ENCODE results near the gene C12orf43. TPM values are rescaled to one million over a fixed set of nuclear protein-coding genes. Genes with fewer than 3 reads are reported as not detected.

The C12orf43 gene
- total RNA-seq, 1 donor from 2014 or later, result 19.0 TPM

DNA sequence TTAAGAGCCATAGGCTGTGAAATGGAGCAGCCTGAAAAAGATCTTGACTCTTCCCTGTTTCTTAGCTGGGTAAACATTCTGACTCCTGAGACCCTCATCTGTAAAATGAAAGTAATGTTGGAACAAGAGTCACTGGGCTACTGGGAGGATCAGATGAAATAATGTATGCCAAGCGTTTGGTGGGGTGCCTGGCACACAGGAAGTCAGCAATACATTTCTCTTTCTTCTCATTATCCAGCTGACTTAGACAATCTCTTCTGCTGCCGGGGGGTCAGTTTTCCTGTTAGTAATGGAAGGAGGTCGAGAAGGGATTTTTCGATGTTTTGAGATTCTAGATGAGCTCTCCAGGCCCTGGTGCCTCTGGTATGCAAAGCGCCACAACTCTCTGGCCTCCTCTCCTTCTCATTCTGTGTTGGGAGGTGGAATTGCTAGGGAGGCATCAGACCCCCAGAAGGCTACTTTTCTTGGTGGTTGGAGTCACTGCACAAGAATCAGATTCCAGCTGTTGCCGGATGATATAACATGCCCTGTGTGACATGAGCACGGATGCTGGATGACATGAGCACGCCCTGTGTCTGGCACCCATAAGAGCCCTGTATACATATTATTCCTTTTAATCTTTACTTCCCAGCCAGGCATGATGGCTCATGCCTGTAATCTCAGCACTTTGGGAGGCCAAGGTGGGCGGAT is 18.5 kb upstream of the C12orf43 start:
- H3K4me3 Mint-ChIP-seq, result no peak overlapping the region
- DNase-seq (ENCODE audit: low spot score in 2 of 2, unreplicated experiment in 2 of 2), result no peak
- TF ChIP-seq, protein P1, sequence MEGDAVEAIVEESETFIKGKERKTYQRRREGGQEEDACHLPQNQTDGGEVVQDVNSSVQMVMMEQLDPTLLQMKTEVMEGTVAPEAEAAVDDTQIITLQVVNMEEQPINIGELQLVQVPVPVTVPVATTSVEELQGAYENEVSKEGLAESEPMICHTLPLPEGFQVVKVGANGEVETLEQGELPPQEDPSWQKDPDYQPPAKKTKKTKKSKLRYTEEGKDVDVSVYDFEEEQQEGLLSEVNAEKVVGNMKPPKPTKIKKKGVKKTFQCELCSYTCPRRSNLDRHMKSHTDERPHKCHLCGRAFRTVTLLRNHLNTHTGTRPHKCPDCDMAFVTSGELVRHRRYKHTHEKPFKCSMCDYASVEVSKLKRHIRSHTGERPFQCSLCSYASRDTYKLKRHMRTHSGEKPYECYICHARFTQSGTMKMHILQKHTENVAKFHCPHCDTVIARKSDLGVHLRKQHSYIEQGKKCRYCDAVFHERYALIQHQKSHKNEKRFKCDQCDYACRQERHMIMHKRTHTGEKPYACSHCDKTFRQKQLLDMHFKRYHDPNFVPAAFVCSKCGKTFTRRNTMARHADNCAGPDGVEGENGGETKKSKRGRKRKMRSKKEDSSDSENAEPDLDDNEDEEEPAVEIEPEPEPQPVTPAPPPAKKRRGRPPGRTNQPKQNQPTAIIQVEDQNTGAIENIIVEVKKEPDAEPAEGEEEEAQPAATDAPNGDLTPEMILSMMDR (IDR thresholded peaks at IDR 0.05; ENCODE audit: unreplicated experiment), result no peak
- peaks cover 22% of the 10 kb centered on the region for H3K27me3 Mint-ChIP-seq (ENCODE audit: low read depth)
- H3K9me3 Mint-ChIP-seq, result no peaks in the 10 kb centered on the region
- H3K4me1 Mint-ChIP-seq, result no peaks in the 10 kb centered on the region
- no peaks in the 10 kb centered on the region for H3K36me3 Mint-ChIP-seq
- H3K27ac Mint-ChIP-seq, result no peak overlapping the region

DNA sequence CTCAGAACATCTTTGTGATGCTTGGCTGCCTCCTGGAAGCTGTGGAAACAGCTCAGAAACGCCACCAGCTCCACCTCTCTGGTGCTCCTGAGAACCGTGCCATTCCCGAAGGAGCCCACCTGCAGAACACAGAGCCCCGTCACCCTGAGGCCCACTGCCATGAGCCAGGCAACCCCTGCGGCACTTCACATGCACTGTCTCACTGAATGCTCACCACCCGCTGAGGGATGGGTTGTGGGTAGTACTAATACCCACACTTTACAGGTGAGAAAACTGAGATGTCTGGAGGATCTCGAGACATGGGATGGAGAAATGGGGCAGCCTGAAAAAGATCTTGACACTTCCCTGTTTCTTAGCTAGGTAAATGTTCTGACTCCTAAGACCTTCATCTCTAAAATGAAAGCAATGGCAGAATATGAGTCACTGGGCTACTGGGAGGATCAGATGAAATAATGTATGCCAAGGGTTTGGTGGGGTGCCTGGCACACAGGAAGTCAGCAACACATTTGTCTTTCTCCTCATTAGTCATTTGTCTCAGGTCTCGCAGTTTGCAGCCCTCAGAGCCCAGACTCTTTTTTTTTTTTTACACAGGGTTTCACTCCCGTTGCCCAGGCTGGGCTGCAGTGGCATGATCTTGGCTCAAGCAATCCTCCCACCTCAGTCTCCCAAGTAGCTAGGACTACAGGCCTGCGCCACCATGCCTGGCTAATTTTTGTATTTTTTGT is 17.5 kb upstream of the C12orf43 start:
- H3K4me3 Mint-ChIP-seq, result no peak overlapping the region

DNA sequence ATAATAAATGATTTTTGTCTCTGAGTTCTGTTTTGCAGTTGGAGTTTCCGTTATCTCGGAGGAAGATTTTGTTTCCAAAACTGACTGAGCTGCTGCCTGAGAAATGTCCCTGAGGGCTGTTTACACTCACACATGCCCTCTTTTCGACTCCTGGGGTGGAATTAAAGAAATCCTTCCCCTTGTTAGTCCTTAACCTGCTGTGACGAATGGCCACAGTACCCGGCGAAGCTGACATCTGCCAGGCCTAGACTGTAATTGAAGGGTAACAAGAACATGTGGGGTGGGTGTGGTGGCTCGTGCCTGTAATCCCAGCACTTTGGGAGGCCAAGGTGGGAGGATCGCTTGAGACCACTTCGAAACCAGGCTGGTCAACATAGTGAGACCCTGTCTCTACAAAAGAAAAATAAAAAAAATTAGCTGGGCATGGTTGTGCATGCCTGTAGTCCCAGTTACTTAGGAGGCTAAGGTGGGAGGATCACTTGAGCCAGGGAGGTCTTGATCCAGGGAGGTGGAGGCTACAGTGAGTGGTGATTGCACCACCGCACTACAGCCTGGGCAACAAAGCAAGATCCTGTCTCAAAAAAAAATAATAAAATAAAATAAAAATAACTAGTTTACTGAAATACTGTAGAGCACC is 14.4 kb upstream of the C12orf43 start:
- Mint-ChIP-seq H3K9me3 (no peaks in the 10 kb centered on the region), H3K27ac (no peak overlapping the region), H3K4me3 (no peak overlapping the region), H3K36me3 (no peaks in the 10 kb centered on the region), H3K4me1 (peaks cover 5% of the 10 kb centered on the region), H3K27me3 (ENCODE audit: low read depth) (peaks cover 7% of the 10 kb centered on the region)
- TF ChIP-seq, protein P1 (IDR thresholded peaks at IDR 0.05; ENCODE audit: unreplicated experiment), result no peak
- no peak for DNase-seq (ENCODE audit: low spot score in 2 of 2, unreplicated experiment in 2 of 2)

More for the DNA sequence above, 17.5 kb upstream of the C12orf43 start:
- Mint-ChIP-seq H3K27me3 (ENCODE audit: low read depth) (peaks cover 17% of the 10 kb centered on the region), H3K36me3 (no peaks in the 10 kb centered on the region), H3K27ac (no peak overlapping the region), H3K9me3 (no peaks in the 10 kb centered on the region), H3K4me1 (no peaks in the 10 kb centered on the region)
- TF ChIP-seq, protein P1 (IDR thresholded peaks at IDR 0.05; ENCODE audit: unreplicated experiment), result no peak
- no peak for DNase-seq (ENCODE audit: low spot score in 2 of 2, unreplicated experiment in 2 of 2)

DNA sequence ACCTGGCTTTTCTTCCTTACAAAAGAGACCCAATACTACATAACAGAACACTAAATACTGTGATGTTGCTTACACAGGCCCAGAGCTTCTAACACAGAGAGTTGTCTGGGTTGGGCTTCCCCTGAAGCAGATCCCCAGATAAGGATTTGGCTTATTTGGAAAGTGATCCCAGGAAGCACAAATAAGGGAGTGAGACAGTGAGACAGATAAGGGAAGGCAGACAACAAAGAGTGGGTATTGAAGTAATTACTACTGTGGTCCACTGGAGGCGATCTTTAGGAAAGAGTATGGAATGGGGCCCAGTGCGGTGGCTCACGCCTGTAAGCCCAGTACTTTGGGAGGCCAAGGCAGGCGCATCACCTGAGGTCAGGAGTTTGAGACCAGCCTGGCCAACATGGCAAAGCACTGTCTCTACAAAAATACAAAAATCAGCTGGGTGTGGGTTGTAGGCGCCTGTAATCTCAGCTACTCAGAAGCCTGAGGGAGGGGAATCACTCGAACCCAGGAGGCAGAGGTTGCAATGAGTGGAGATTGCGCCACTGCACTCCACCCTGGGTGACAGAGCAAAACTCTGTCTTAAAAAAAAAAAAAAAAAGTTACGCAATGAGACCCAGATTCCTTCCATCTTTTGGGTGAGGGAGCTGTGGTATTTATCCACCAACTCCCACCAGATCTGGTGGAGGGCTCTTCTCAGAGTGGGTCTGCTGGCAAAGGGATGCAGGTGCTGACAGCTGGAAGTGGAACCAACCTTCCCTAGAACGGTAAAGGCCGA is 10.2 kb upstream of the C12orf43 start:
- no peaks in the 10 kb centered on the region for H3K36me3 Mint-ChIP-seq
- peak overlapping the region; percentile 22 for H3K27ac Mint-ChIP-seq
- no peak overlapping the region for H3K4me3 Mint-ChIP-seq
- peaks cover 9% of the 10 kb centered on the region for H3K4me1 Mint-ChIP-seq
- no peak for DNase-seq (ENCODE audit: low spot score in 2 of 2, unreplicated experiment in 2 of 2)
- H3K27me3 Mint-ChIP-seq (ENCODE audit: low read depth), result no peaks in the 10 kb centered on the region
- TF ChIP-seq, protein P1 (IDR thresholded peaks at IDR 0.05; ENCODE audit: unreplicated experiment), result peak; percentile 20
- H3K9me3 Mint-ChIP-seq, result no peaks in the 10 kb centered on the region

DNA sequence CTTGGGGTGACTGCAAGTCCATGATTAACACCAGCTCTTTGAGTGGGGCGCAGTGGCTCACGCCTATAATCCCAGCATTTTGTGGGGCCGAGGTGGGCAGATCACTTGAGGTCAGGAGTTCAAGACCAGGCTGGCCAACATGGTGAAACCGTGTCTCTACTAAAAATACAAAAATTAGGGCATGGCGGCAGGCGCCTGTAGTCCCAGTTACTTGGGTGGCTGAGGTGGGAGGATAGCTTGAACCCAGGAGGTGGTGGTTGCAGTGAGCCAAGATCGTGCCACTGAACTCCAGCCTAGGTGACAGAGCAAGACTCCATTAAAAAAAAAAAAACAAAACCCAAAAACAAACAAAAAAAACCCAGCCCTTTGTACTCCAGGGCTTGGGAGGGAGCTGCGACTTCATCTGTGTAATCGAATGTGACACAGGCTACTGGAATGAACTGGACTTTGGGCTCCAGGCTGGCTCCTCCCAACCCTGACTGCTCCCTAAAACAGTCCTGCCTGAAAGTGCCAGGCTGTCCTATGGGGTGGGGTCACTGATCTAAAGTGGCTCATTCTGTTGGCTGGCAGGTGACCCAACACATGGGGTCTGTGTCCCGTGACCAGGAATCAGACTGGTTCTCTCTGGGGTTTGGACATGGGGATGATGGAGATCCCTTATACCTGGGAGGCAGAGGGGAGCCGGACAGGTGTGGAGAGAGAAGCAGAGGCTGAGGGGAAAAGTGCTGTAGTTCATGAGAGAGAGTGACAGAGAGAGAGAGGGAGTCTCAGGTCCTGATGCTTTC is 9.3 kb upstream of the C12orf43 start:
- DNase-seq (ENCODE audit: low spot score in 2 of 2, unreplicated experiment in 2 of 2), result no peak

More for the DNA sequence above, 9.3 kb upstream of the C12orf43 start:
- H3K9me3 Mint-ChIP-seq, result no peaks in the 10 kb centered on the region
- H3K27ac Mint-ChIP-seq, result no peak overlapping the region
- TF ChIP-seq, protein P1 (IDR thresholded peaks at IDR 0.05; ENCODE audit: unreplicated experiment), result no peak
- H3K4me1 Mint-ChIP-seq, result peaks cover 9% of the 10 kb centered on the region
- H3K36me3 Mint-ChIP-seq, result no peaks in the 10 kb centered on the region
- H3K27me3 Mint-ChIP-seq (ENCODE audit: low read depth), result no peaks in the 10 kb centered on the region
- H3K4me3 Mint-ChIP-seq, result no peak overlapping the region
